ENCODE measurements around the gene ERFL.

ERFL gene

GRCh38 chr19:41956621-41957020, 28.4 kb upstream of the ERFL start:
- Histone ChIP-seq H3K4me3 (no peak overlapping the region), H3K4me1 (peaks cover 0 to 19% (median 13%) of the 10 kb centered on the region in 4 donors), H3K36me3 (peaks cover 0 to 32% (median 14%) of the 10 kb centered on the region in 3 donors), H3K9me3 (no peaks in the 10 kb centered on the region), H3K27me3 (no peaks in the 10 kb centered on the region), H3K27ac (no peak overlapping the region)
- no peak for DNase-seq
- no peak for TF ChIP-seq CTCF (IDR thresholded peaks at IDR 0.05)
- intact Hi-C loops (cut with DNase I; ENCODE audit: low total_unique reads), result loop anchor here (5.0 kb wide), 1 partner anchor 74 kb away; the partner anchor contains the start of gene ARHGEF1

DNA sequence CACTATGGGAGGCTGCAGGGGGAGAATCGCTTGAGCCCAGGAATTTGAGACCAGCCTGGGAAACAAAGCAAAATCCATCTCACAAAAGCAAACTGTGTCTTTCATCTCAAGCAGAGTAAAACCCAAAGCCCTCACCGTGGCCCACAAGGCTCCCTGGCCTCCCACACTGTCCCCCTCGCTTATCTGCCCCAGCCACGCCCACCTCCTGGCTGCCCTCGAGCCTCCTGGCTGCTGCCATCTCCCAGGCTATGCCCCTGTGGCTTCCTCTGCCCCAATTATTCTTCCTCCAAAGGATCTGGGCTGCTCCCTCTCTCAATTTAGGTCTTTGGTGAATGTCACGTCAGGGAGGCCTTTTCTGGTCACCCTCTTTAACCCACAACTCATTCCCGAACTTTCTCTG, 27.3 kb upstream of the ERFL start:
- no peak for DNase-seq
- no peak for TF ChIP-seq CTCF (IDR thresholded peaks at IDR 0.05)
- no peak overlapping the region for H3K4me3 ChIP-seq
- no peak overlapping the region for H3K27ac ChIP-seq
- H3K4me1 ChIP-seq, result peaks cover 0 to 19% (median 13%) of the 10 kb centered on the region in 4 donors
- H3K27me3 ChIP-seq, result no peaks in the 10 kb centered on the region
- intact Hi-C loops (cut with DNase I; ENCODE audit: low total_unique reads), result loop anchor here (5.0 kb wide), 1 partner anchor 73 kb away; the partner anchor contains the start of gene ARHGEF1
- peaks cover 0 to 32% (median 14%) of the 10 kb centered on the region in 3 donors for H3K36me3 ChIP-seq
- H3K9me3 ChIP-seq, result no peaks in the 10 kb centered on the region

DNA sequence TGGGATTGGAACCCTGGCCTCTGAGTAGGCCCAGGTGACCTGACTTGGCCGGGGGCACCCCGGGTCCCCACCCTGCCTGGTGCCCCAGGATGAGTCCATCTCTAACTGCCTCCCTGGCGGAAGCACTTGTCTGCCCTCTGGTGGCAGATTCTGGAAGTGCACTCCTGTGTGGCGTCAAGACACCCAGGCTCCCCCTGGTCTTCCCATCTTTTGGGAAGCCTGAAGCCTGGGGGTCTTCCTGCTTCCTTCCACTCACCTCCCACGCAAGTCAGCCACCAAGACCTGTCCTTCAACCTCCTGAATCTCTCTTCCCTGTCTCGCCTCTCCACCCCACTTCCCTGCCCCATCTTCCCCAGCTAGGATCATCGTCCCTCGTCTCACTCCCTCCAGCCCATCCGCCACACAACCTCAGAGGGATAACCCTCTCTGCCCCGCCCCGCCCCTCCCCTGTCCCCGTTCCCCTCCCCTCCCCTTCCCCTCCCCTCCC, 23.5 kb upstream of the ERFL start:
- Histone ChIP-seq H3K4me1 (no peaks in the 10 kb centered on the region), H3K27me3 (no peaks in the 10 kb centered on the region), H3K9me3 (no peaks in the 10 kb centered on the region), H3K36me3 (peaks cover 0 to 27% (median 11%) of the 10 kb centered on the region in 3 donors), H3K4me3 (no peak overlapping the region), H3K27ac (no peak overlapping the region)
- DNase-seq, result peak; percentile 63 to 84
- intact Hi-C loops (cut with DNase I; ENCODE audit: low total_unique reads), result no loop called here
- TF ChIP-seq CTCF (IDR thresholded peaks at IDR 0.05), result peak; percentile 86 to 99

DNA sequence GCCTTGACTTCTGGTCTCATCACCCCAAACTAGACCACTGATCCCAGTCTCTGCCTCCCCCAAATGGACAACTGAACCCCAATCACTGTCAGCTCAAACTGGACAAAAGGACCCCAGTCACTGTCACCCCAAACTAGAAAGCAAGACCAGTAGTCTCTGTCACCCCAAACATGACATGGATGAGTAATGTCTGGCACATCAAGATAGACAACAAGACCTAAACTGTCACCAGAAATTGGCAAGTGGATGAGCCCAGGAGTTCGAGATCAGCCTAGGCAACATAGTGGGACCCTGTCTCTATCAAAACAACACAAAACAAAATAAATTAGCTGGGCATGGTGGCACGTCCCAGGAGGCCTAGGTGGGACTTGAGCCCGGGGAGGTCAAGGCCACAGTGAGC, 18.8 kb upstream of the ERFL start:
- no peaks in the 10 kb centered on the region for H3K9me3 ChIP-seq
- no peak for DNase-seq
- intact Hi-C loops (cut with DNase I; ENCODE audit: low total_unique reads), result no loop called here
- H3K4me1 ChIP-seq, result no peaks in the 10 kb centered on the region
- H3K27ac ChIP-seq, result no peak overlapping the region
- H3K4me3 ChIP-seq, result no peak overlapping the region
- no peak for TF ChIP-seq CTCF (IDR thresholded peaks at IDR 0.05)
- peaks cover 0 to 35% of the 10 kb centered on the region in 2 donors for H3K27me3 ChIP-seq
- H3K36me3 ChIP-seq, result peaks cover 0 to 6% (median 0%) of the 10 kb centered on the region in 3 donors

DNA sequence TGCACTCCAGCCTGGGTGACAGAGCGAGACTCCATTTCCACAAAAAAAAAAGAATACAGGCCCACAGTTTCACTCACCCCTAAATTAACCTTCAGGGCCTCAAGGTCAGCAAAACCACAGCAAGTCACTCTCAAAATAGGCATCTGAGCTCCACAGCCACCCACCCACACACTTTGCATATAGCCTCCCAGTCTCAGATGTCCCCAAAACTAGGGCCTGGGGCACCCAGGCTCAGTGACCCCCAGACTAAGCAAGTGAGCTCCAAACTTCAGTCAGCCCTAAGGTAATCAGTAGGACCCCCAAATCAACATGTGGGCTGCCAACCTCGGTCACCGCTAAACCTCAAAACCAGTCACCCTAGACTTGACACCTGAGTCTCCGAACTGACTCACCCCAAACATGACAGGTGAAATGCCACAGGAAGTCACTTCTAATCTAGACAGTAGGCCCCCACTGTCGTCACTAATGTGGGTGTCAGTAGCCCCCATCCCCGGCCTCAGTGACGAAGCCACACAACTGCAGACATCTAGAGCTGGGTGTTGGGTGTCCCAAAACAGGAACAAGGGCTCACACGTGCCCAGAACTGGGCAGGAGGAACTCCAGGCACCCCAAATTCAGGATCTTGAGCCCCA, 17.0 kb upstream of the ERFL start:
- no peak for DNase-seq
- peaks cover 0 to 6% (median 0%) of the 10 kb centered on the region in 3 donors for H3K36me3 ChIP-seq
- peaks cover 0 to 14% (median 10%) of the 10 kb centered on the region in 4 donors for H3K4me1 ChIP-seq
- peaks cover 5 to 53% of the 10 kb centered on the region in 2 donors for H3K27me3 ChIP-seq
- intact Hi-C loops (cut with DNase I; ENCODE audit: low total_unique reads), result no loop called here
- no peak overlapping the region for H3K4me3 ChIP-seq
- TF ChIP-seq CTCF (IDR thresholded peaks at IDR 0.05), result no peak
- no peaks in the 10 kb centered on the region for H3K9me3 ChIP-seq
- H3K27ac ChIP-seq, result no peak overlapping the region

All from tibial artery (tissue), 4 donors.